ENCODE data around the gene TTLL11.

The TTLL11 gene

DNA sequence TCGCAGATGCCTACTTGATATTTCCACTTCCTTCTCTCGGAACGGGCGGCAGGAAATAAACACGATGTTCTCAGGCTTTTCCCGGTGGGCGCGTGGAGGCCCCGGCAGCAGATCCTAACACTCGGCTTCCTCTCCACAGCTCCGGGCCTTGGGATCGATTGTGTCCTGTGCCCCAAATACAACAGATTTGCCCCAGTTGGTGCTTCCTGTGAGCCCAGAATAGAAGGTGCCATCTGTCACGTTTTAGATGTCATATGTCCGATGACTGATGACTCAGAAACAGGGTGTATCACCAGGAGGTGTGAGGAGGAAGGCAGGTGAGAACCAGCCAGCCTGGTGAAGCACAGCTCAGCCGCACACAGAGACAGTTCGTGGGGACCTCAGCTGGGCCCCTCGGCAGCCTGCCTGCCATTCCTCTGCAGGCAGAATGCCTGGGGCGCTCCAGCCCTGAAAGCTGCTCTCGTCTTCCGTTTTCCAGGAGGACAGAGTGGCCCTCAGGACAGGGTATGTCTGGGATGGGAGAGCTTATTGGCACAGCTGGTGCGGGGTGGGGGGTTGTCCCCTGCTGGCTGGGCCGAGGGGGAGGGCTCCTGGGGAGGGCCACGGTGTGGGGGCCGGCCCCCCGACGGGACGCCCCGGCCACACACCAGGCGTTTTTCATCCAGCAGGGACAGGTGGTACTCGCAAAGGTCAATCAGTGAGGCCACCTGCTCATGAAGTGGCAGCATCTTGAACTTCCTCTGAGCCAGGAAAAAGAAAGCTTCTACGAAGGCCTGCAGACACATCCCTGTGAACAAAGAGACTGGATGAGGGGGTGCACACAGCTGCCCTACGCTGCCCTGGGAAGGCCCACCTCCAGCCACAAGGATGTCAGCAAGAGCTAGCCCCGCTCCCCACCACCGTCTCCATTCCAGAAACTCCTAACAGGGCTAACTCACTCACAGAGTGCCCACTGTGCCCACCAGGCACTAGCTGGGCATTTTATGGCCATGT lies 270.7 kb downstream of the TTLL11 start:
- TF ChIP-seq, protein P1, sequence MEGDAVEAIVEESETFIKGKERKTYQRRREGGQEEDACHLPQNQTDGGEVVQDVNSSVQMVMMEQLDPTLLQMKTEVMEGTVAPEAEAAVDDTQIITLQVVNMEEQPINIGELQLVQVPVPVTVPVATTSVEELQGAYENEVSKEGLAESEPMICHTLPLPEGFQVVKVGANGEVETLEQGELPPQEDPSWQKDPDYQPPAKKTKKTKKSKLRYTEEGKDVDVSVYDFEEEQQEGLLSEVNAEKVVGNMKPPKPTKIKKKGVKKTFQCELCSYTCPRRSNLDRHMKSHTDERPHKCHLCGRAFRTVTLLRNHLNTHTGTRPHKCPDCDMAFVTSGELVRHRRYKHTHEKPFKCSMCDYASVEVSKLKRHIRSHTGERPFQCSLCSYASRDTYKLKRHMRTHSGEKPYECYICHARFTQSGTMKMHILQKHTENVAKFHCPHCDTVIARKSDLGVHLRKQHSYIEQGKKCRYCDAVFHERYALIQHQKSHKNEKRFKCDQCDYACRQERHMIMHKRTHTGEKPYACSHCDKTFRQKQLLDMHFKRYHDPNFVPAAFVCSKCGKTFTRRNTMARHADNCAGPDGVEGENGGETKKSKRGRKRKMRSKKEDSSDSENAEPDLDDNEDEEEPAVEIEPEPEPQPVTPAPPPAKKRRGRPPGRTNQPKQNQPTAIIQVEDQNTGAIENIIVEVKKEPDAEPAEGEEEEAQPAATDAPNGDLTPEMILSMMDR (conservative IDR thresholded peaks at IDR 0.05; ENCODE audit: control insufficient read depth, insufficient read depth, low read depth, low read length) = no peak
- no peak overlapping the region for H3K4me3 ChIP-seq (ENCODE audit: control insufficient read depth, low read depth, low read length)
- no peak for DNase-seq (ENCODE audit: low read depth)

DNA sequence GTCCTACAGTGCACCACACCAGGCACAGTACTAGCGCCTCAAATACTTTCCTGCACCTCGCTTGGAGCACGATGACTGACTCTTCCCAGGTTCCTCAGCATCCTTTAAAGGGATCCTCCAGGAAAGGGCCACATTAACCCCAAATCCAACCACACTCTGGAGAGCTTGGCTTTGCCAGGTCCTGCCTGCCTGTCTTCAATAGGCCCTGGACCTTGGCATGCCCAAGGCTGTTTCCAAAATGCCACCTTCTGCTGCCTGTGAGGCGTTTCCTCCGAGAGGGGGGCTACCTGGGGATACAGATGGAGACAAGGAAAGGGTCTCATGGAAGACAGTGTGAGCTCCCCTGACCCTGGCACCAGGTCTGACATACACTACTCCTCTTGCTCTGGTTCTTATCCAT lies 271.8 kb downstream of the TTLL11 start:
- DNase-seq (ENCODE audit: low read depth) = no peak
- TF ChIP-seq, protein P1 (conservative IDR thresholded peaks at IDR 0.05; ENCODE audit: control insufficient read depth, insufficient read depth, low read depth, low read length) = no peak
- no peak overlapping the region for H3K4me3 ChIP-seq (ENCODE audit: control insufficient read depth, low read depth, low read length)

DNA sequence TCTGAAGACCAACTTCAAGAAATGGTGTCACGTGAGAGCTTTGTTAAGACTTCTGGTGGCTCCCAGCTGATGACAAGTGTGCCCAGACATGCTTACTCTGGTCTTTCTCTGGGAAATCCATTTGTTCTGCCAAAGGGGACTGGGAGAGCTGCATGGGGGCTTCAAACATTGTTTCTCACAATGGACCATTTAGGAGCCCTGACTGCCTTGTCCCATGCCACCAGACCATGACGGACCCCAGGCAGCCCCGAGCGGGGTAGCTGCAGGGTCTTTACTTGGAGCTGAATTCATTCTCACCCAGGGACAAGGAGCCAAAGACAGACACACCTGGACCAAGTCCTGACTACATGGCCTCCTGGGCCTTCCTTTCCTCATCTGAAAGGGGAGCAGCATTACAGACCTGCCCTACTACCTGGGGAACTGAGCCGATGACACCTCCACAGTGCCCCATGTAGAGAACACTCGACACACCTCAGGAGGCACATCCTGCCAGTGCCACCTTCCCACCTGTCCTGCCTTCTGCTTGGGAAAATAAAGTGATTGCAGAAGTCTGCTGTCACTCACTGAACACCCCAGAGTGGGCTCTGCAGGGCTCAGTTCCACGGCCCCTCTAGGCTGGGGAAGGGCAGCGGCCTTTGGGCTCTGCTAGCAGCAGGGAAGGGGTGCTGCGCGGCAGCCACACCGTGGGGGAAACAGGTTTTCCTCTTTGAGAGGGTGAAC lies 272.7 kb downstream of the TTLL11 start:
- no peak overlapping the region for H3K4me3 ChIP-seq (ENCODE audit: control insufficient read depth, low read depth, low read length)
- TF ChIP-seq, protein P1 (conservative IDR thresholded peaks at IDR 0.05; ENCODE audit: control insufficient read depth, insufficient read depth, low read depth, low read length) = no peak
- no peak for DNase-seq (ENCODE audit: low read depth)

DNA sequence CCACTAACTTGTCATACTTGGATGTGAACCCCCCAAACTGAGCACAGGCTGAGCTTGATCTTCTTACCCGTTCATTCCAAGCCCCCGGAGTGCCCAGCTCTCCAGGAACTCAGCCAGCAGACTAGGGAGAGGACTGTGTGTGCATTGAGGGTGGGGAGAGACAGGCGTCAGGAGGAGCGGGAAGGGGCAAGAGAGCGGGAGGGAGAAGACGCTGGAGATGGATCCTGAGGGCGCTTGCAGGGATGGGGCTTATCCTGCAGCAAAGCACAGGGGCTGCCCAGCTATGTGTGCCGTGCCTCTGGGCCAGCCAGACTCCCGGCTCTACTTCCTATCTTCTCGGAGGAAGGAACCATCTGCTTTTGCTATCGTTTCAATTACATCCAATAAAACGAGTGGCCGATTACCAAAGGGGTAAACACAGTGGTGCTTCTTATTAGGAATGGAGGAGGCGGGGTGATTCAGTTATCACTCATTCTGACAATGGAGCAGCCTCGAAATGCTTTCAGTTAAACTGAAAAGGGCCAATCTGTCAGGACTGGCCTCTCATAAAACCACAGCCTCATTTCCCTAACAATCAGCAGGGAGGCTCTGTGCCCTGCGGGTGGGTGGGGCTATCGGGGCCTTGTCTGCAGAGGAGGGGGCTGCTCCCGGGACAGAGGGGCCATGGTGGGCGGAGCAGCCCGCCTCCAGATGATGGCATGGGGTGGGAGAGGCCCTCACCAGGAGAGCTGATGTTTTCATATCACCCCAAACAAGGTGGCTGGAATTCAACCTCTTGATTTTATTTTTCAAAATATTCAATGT lies 273.5 kb downstream of the TTLL11 start:
- peak; percentile 48 for DNase-seq (ENCODE audit: low read depth)
- TF ChIP-seq, protein P1 (conservative IDR thresholded peaks at IDR 0.05; ENCODE audit: control insufficient read depth, insufficient read depth, low read depth, low read length) = no peak
- no peak overlapping the region for H3K4me3 ChIP-seq (ENCODE audit: control insufficient read depth, low read depth, low read length)

DNA sequence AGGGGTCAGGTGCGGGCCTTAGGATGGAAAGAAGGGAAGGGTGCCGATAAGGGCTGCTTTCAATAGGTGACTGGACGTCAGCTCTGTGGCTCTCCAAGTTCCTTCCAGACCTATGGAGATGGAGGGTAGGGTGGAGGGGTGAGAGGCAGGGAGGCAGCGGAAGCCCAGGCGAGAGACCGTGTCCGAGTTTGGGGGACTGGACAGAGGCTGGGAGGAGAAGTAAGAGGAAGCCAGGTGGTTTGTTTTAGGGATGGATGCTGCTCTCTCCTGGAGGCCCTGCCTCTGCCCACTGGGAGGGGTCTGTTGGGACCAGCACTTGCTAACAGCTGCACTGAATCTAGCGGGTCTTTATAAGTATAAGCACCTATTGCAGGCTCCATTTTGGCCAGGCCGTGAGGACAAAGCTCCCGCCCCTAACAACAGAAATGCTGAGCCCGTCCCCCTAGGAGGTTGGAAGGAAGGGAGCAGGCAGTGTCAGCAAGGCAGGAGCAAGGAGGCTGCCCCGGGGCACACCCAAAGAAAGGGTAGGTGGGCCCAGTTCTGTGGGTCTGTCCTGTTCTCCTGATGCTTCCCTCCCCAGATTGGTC lies 274.2 kb downstream of the TTLL11 start:
- no peak overlapping the region for H3K4me3 ChIP-seq (ENCODE audit: control insufficient read depth, low read depth, low read length)
- TF ChIP-seq, protein P1 (conservative IDR thresholded peaks at IDR 0.05; ENCODE audit: control insufficient read depth, insufficient read depth, low read depth, low read length) = no peak
- no peak for DNase-seq (ENCODE audit: low read depth)

Measured in fibroblast of mammary gland (primary cell).